ENCODE measurements around the gene UBE2L3. TPM values are rescaled to one million over a fixed set of nuclear protein-coding genes. Genes with fewer than 3 reads are reported as not detected.

Gene UBE2L3
- total RNA-seq, 5 donors from 2014 or later (not counting 1 experiment from before 2014, with no cell fraction given): 28.4 to 38.7 (median 34.3) TPM

GRCh38 chr22:21660904-21661303 is 93.4 kb downstream of the UBE2L3 start:
- no peaks in the 10 kb centered on the region for H3K9me3 Mint-ChIP-seq
- Histone ChIP-seq H3K9me3 (no peaks in the 10 kb centered on the region), H3K4me1 (ENCODE audit: control insufficient read depth in 1 of 2, extremely low read depth in 1 of 2, insufficient read depth in 2 of 2, low read length in 2 of 2) (peaks cover 8 to 29% of the 10 kb centered on the region in 2 experiments), H3K36me3 (ENCODE audit: control insufficient read depth in 2 of 2, extremely low read depth in 1 of 2, insufficient read depth in 1 of 2, low read length in 1 of 2) (no peaks in the 10 kb centered on the region), H3K4me3 (ENCODE audit: control insufficient read depth in 1 of 2, extremely low read depth in 1 of 2, low read length in 1 of 2) (no peak overlapping the region), H3K27me3 (replicated peaks in 1 of 2; ENCODE audit: control insufficient read depth in 2 of 2, extremely low read depth in 1 of 2, insufficient read depth in 2 of 2, low read length in 1 of 2) (no peaks in the 10 kb centered on the region), H3K27ac (ENCODE audit: low read length) (no peak overlapping the region)
- 72% methylated on average over 6 of the region's 7 CpGs for WGBS (ENCODE audit: insufficient coverage)
- ATAC-seq (replicated peaks in 1 of 4) (no peak), DNase-seq (no peak)
- ChIA-PET POLR2A (no interaction called here), CTCF (no interaction called here)
- no peaks in the 10 kb centered on the region for H3K36me3 Mint-ChIP-seq
- no peak overlapping the region for H3K4me3 Mint-ChIP-seq
- no peak overlapping the region for H3K27ac Mint-ChIP-seq
- H3K4me1 Mint-ChIP-seq: peaks cover 21 to 23% (median 22%) of the 10 kb centered on the region in 3 donors
- no peaks in the 10 kb centered on the region for H3K27me3 Mint-ChIP-seq

GRCh38 chr22:21661991-21662390 is 94.5 kb downstream of the UBE2L3 start:
- no peaks in the 10 kb centered on the region for H3K9me3 ChIP-seq
- no peak overlapping the region for H3K4me3 Mint-ChIP-seq
- no peak overlapping the region for H3K27ac Mint-ChIP-seq
- POLR2A ChIA-PET: no interaction called here
- H3K4me1 ChIP-seq (ENCODE audit: control insufficient read depth in 1 of 2, extremely low read depth in 1 of 2, insufficient read depth in 2 of 2, low read length in 2 of 2): peaks cover 5 to 27% of the 10 kb centered on the region in 2 experiments
- no peak overlapping the region for H3K27ac ChIP-seq (ENCODE audit: low read length)
- DNase-seq: no peak
- H3K4me1 Mint-ChIP-seq: peaks cover 15 to 21% (median 20%) of the 10 kb centered on the region in 3 donors
- ATAC-seq (replicated peaks in 1 of 4): no peak
- no peaks in the 10 kb centered on the region for H3K27me3 Mint-ChIP-seq
- H3K36me3 Mint-ChIP-seq: no peaks in the 10 kb centered on the region
- no peaks in the 10 kb centered on the region for H3K27me3 ChIP-seq (replicated peaks in 1 of 2; ENCODE audit: control insufficient read depth in 2 of 2, extremely low read depth in 1 of 2, insufficient read depth in 2 of 2, low read length in 1 of 2)
- H3K4me3 ChIP-seq (ENCODE audit: control insufficient read depth in 1 of 2, extremely low read depth in 1 of 2, low read length in 1 of 2): no peak overlapping the region
- H3K9me3 Mint-ChIP-seq: no peaks in the 10 kb centered on the region
- no peaks in the 10 kb centered on the region for H3K36me3 ChIP-seq (ENCODE audit: control insufficient read depth in 2 of 2, extremely low read depth in 1 of 2, insufficient read depth in 1 of 2, low read length in 1 of 2)
- 92% methylated on average over 2 of the region's 5 CpGs for WGBS (ENCODE audit: insufficient coverage)
- CTCF ChIA-PET: interaction anchor here in 1 of 2 donors (0.7 kb wide), 1 partner anchor 48 kb away, joined by 3 read pairs; no protein-coding TSS in a partner anchor

- H3K4me3 Mint-ChIP-seq: peak overlapping the region; percentile 2 to 60 (median 35)
- Histone ChIP-seq H3K27ac (ENCODE audit: low read length) (no peak overlapping the region), H3K27me3 (replicated peaks in 1 of 2; ENCODE audit: control insufficient read depth in 2 of 2, extremely low read depth in 1 of 2, insufficient read depth in 2 of 2, low read length in 1 of 2) (no peaks in the 10 kb centered on the region), H3K4me3 (ENCODE audit: control insufficient read depth in 1 of 2, extremely low read depth in 1 of 2, low read length in 1 of 2) (no peak overlapping the region), H3K4me1 (ENCODE audit: control insufficient read depth in 1 of 2, extremely low read depth in 1 of 2, insufficient read depth in 2 of 2, low read length in 2 of 2) (peaks cover 3 to 23% of the 10 kb centered on the region in 2 experiments), H3K9me3 (no peaks in the 10 kb centered on the region), H3K36me3 (ENCODE audit: control insufficient read depth in 2 of 2, extremely low read depth in 1 of 2, insufficient read depth in 1 of 2, low read length in 1 of 2) (no peaks in the 10 kb centered on the region)
- H3K4me1 Mint-ChIP-seq: peaks cover 22 to 30% (median 29%) of the 10 kb centered on the region in 3 donors
- ATAC-seq (replicated peaks in 1 of 4): no peak
- POLR2A ChIA-PET: no interaction called here
- no peak for DNase-seq
- peak overlapping the region in 1 of 2 donors; percentile 0 for H3K27ac Mint-ChIP-seq
- H3K9me3 Mint-ChIP-seq: no peaks in the 10 kb centered on the region
- no peaks in the 10 kb centered on the region for H3K36me3 Mint-ChIP-seq
- WGBS (ENCODE audit: insufficient coverage): 83% methylated on average over 2 of the region's 2 CpGs
- CTCF ChIA-PET: interaction anchor here in 1 of 2 donors (0.7 kb wide), 1 partner anchor 41 kb away, joined by 5 read pairs; no protein-coding TSS in a partner anchor
- H3K27me3 Mint-ChIP-seq: no peaks in the 10 kb centered on the region
Measured at GRCh38 chr22:21663738-21664137, 96.2 kb downstream of the UBE2L3 start.

- Histone ChIP-seq H3K4me3 (ENCODE audit: control insufficient read depth in 1 of 2, extremely low read depth in 1 of 2, low read length in 1 of 2) (peak overlapping the region; percentile 97 to 99), H3K27ac (ENCODE audit: low read length) (peak overlapping the region; percentile 83), H3K9me3 (no peaks in the 10 kb centered on the region), H3K36me3 (ENCODE audit: control insufficient read depth in 2 of 2, extremely low read depth in 1 of 2, insufficient read depth in 1 of 2, low read length in 1 of 2) (peaks cover 0 to 8% of the 10 kb centered on the region in 2 donors), H3K27me3 (replicated peaks in 1 of 2; ENCODE audit: control insufficient read depth in 2 of 2, extremely low read depth in 1 of 2, insufficient read depth in 2 of 2, low read length in 1 of 2) (no peaks in the 10 kb centered on the region), H3K4me1 (ENCODE audit: control insufficient read depth in 1 of 2, extremely low read depth in 1 of 2, insufficient read depth in 2 of 2, low read length in 2 of 2) (peaks cover 3 to 23% of the 10 kb centered on the region in 2 experiments)
- Mint-ChIP-seq H3K27me3 (no peaks in the 10 kb centered on the region), H3K36me3 (peaks cover 3% of the 10 kb centered on the region), H3K9me3 (no peaks in the 10 kb centered on the region), H3K4me1 (peaks cover 33 to 36% (median 35%) of the 10 kb centered on the region in 3 donors), H3K27ac (peak overlapping the region; percentile 94 to 95), H3K4me3 (peak overlapping the region; percentile 97 to 99 (median 98))
- no peak for ATAC-seq (replicated peaks in 1 of 4)
- WGBS (ENCODE audit: insufficient coverage): 79% methylated on average over 23 of the region's 26 CpGs
- ChIA-PET POLR2A (no interaction called here), CTCF (interaction anchor here in 1 of 2 donors (0.6 to 1.5 kb wide), 3 partner anchors 9 to 34 kb away, joined by 3 to 4 read pairs (median 3); no protein-coding TSS in a partner anchor)
- DNase-seq: no peak
Measured at GRCh38 chr22:21665047-21665851, 97.7 kb downstream of the UBE2L3 start.

GRCh38 chr22:21666786-21667185 is 99.3 kb downstream of the UBE2L3 start:
- POLR2A ChIA-PET: interaction anchor here in 1 of 2 donors (0.5 to 0.6 kb wide), 2 partner anchors 24 to 31 kb away, joined by 4 read pairs; no protein-coding TSS in a partner anchor
- H3K9me3 Mint-ChIP-seq: no peaks in the 10 kb centered on the region

GRCh38 chr22:21669026-21669425 is 101.5 kb downstream of the UBE2L3 start:
- Histone ChIP-seq H3K4me3 (ENCODE audit: control insufficient read depth in 1 of 2, extremely low read depth in 1 of 2, low read length in 1 of 2) (no peak overlapping the region), H3K9me3 (no peaks in the 10 kb centered on the region), H3K4me1 (ENCODE audit: control insufficient read depth in 1 of 2, extremely low read depth in 1 of 2, insufficient read depth in 2 of 2, low read length in 2 of 2) (peaks cover 3 to 23% of the 10 kb centered on the region in 2 experiments), H3K27me3 (replicated peaks in 1 of 2; ENCODE audit: control insufficient read depth in 2 of 2, extremely low read depth in 1 of 2, insufficient read depth in 2 of 2, low read length in 1 of 2) (no peaks in the 10 kb centered on the region), H3K36me3 (ENCODE audit: control insufficient read depth in 2 of 2, extremely low read depth in 1 of 2, insufficient read depth in 1 of 2, low read length in 1 of 2) (peaks cover 9 to 46% of the 10 kb centered on the region in 2 donors), H3K27ac (ENCODE audit: low read length) (no peak overlapping the region)
- CTCF ChIA-PET: no interaction called here
- DNase-seq: no peak
- POLR2A ChIA-PET: no interaction called here
- Mint-ChIP-seq H3K9me3 (no peaks in the 10 kb centered on the region), H3K27ac (no peak overlapping the region), H3K4me3 (peak overlapping the region in 1 of 3 donors; percentile 24), H3K27me3 (no peaks in the 10 kb centered on the region), H3K36me3 (peaks cover 31% of the 10 kb centered on the region), H3K4me1 (peaks cover 35 to 38% (median 37%) of the 10 kb centered on the region in 3 donors)
- 100% methylated on average over 3 of the region's 9 CpGs for WGBS (ENCODE audit: insufficient coverage)
- ATAC-seq (replicated peaks in 1 of 4): no peak

More at GRCh38 chr22:21666786-21667185, 99.3 kb downstream of the UBE2L3 start:
- Histone ChIP-seq H3K9me3 (no peaks in the 10 kb centered on the region), H3K27me3 (replicated peaks in 1 of 2; ENCODE audit: control insufficient read depth in 2 of 2, extremely low read depth in 1 of 2, insufficient read depth in 2 of 2, low read length in 1 of 2) (no peaks in the 10 kb centered on the region), H3K4me3 (ENCODE audit: control insufficient read depth in 1 of 2, extremely low read depth in 1 of 2, low read length in 1 of 2) (peak overlapping the region; percentile 97 to 99), H3K36me3 (ENCODE audit: control insufficient read depth in 2 of 2, extremely low read depth in 1 of 2, insufficient read depth in 1 of 2, low read length in 1 of 2) (peaks cover 0 to 24% of the 10 kb centered on the region in 2 donors), H3K4me1 (ENCODE audit: control insufficient read depth in 1 of 2, extremely low read depth in 1 of 2, insufficient read depth in 2 of 2, low read length in 2 of 2) (peaks cover 3 to 23% of the 10 kb centered on the region in 2 experiments), H3K27ac (ENCODE audit: low read length) (no peak overlapping the region)
- Mint-ChIP-seq H3K4me3 (peak overlapping the region; percentile 97 to 99 (median 98)), H3K27me3 (no peaks in the 10 kb centered on the region), H3K36me3 (peaks cover 14% of the 10 kb centered on the region), H3K27ac (peak overlapping the region in 1 of 2 donors; percentile 44), H3K4me1 (peaks cover 35 to 38% (median 35%) of the 10 kb centered on the region in 3 donors)
- ATAC-seq (replicated peaks in 1 of 4) (no peak), DNase-seq (no peak)
- WGBS (ENCODE audit: insufficient coverage): 43% methylated on average over 12 of the region's 16 CpGs
- CTCF ChIA-PET: interaction anchor here in 1 of 2 donors (1.5 kb wide), 1 partner anchor 36 kb away, joined by 4 read pairs; no protein-coding TSS in a partner anchor
